Measurements from ENCODE around the gene PREX1. TPM values are rescaled to one million over a fixed set of nuclear protein-coding genes. Genes with fewer than 3 reads are reported as not detected.

The PREX1 gene
- total and polyA plus RNA-seq, 3 donors from 2014 or later = 18.0 to 36.5 (median 27.1) TPM

- no peak for DNase-seq
- intact Hi-C loops (cut with DNase I; ENCODE audit: low total_unique reads) = no loop called here
- no peak overlapping the region for H3K4me3 ChIP-seq
These were observed 146.5 kb downstream of the PREX1 start for GRCh38 chr20:48681201-48681872.

DNA sequence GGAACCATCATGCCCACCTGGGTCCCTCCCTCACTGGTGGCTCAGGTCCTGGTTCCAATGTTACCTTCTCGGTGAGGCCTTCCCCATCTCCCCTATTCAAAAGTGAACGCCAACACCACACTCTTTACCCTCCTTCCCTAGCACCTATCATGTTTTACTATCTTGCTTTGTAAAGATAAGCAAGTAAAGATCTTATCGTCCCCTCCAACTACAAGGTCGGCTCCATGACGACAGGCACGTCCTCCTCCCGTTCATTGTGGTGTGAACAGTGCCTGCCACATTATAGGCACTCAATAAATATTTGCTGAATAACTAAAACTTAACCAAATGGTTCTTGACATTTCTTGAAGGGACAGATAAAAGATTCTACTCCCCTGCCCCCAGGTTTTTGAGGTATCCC is 147.1 kb downstream of the PREX1 start:
- Histone ChIP-seq H3K4me3 (no peak overlapping the region), H3K9me3 (no peaks in the 10 kb centered on the region), H3K27ac (no peak overlapping the region), H3K27me3 (no peaks in the 10 kb centered on the region), H3K36me3 (ENCODE audit: low read depth, missing control alignments) (no peaks in the 10 kb centered on the region), H3K4me1 (peaks cover 18% of the 10 kb centered on the region)
- intact Hi-C loops (cut with DNase I; ENCODE audit: low total_unique reads) = no loop called here
- no peak for DNase-seq
- TF ChIP-seq POLR2A (IDR thresholded peaks at IDR 0.05) = no peak
- TF ChIP-seq, protein P1, sequence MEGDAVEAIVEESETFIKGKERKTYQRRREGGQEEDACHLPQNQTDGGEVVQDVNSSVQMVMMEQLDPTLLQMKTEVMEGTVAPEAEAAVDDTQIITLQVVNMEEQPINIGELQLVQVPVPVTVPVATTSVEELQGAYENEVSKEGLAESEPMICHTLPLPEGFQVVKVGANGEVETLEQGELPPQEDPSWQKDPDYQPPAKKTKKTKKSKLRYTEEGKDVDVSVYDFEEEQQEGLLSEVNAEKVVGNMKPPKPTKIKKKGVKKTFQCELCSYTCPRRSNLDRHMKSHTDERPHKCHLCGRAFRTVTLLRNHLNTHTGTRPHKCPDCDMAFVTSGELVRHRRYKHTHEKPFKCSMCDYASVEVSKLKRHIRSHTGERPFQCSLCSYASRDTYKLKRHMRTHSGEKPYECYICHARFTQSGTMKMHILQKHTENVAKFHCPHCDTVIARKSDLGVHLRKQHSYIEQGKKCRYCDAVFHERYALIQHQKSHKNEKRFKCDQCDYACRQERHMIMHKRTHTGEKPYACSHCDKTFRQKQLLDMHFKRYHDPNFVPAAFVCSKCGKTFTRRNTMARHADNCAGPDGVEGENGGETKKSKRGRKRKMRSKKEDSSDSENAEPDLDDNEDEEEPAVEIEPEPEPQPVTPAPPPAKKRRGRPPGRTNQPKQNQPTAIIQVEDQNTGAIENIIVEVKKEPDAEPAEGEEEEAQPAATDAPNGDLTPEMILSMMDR (IDR thresholded peaks at IDR 0.05) = no peak
- WGBS, 2 donors = 93 to 94% methylated on average over 7 of the region's 7 CpGs

More at GRCh38 chr20:48681201-48681872, 146.5 kb downstream of the PREX1 start:
- no peaks in the 10 kb centered on the region for H3K36me3 ChIP-seq (ENCODE audit: low read depth, missing control alignments)
- H3K27me3 ChIP-seq = no peaks in the 10 kb centered on the region
- 88 to 93% methylated on average over 5 to 6 of the region's 6 CpGs for WGBS, 2 donors
- no peaks in the 10 kb centered on the region for H3K9me3 ChIP-seq
- TF ChIP-seq, protein P1 (IDR thresholded peaks at IDR 0.05) = no peak
- TF ChIP-seq POLR2A (IDR thresholded peaks at IDR 0.05) = no peak
- H3K27ac ChIP-seq = no peak overlapping the region
- H3K4me1 ChIP-seq = peaks cover 23% of the 10 kb centered on the region

DNA sequence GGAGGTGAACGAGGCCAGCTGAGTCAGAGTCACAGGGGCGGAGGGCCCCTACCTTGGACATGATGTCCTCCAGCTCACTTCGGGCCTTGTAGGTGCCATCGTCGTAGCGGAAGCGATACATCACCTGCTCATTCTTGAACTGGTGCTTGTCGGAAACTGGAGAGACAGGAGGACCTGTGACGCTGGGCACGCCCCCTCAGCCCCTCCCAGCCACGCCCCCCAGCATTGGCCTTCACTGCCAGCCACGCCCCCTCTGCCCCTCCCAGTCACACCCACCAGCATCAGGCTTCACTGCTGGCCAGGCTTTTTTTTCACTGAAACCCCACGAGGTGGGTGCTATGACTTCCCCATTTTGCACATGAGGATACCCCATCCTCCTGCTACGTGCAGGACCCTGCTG is 148.2 kb downstream of the PREX1 start:
- WGBS, 2 donors = 84 to 90% methylated on average over 13 to 14 of the region's 14 CpGs
- TF ChIP-seq POLR2A (IDR thresholded peaks at IDR 0.05) = no peak
- TF ChIP-seq, protein P1 (IDR thresholded peaks at IDR 0.05) = no peak
- no peak overlapping the region for H3K27ac ChIP-seq
- DNase-seq = no peak
- intact Hi-C loops (cut with DNase I; ENCODE audit: low total_unique reads) = no loop called here
- H3K4me1 ChIP-seq = peaks cover 18% of the 10 kb centered on the region
- no peak overlapping the region for H3K4me3 ChIP-seq
- H3K27me3 ChIP-seq = no peaks in the 10 kb centered on the region
- H3K9me3 ChIP-seq = no peaks in the 10 kb centered on the region
- H3K36me3 ChIP-seq (ENCODE audit: low read depth, missing control alignments) = no peaks in the 10 kb centered on the region

DNA sequence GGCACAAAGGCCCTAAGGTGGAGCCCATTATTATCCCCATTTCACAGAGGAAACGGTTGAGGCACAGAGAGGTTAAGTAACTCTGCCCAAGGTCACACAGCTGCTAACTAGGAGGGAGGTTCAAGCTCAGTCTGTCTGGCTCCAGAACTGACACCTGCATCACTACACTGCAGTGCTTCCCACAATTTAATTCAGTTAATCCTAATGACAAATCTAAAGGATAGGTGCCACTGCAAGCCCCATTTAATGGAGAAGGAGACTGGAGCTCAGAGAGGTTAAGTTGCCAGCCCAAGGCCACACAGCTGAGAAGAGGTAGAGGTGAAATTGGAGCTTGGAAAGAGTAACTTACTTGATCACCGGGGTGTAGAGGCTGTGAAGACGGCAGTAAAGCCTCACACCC is 148.8 kb downstream of the PREX1 start:
- Histone ChIP-seq H3K4me1 (peaks cover 18% of the 10 kb centered on the region), H3K27me3 (no peaks in the 10 kb centered on the region), H3K9me3 (no peaks in the 10 kb centered on the region), H3K36me3 (ENCODE audit: low read depth, missing control alignments) (no peaks in the 10 kb centered on the region), H3K4me3 (no peak overlapping the region), H3K27ac (no peak overlapping the region)
- no peak for DNase-seq
- TF ChIP-seq POLR2A (IDR thresholded peaks at IDR 0.05) = no peak
- TF ChIP-seq, protein P1 (IDR thresholded peaks at IDR 0.05) = no peak
- 91 to 100% methylated on average over 3 of the region's 3 CpGs for WGBS, 2 donors
- intact Hi-C loops (cut with DNase I; ENCODE audit: low total_unique reads) = no loop called here

GRCh38 chr20:48678421-48678820 is 149.4 kb downstream of the PREX1 start:
- Histone ChIP-seq H3K4me1 (peaks cover 14% of the 10 kb centered on the region), H3K27me3 (no peaks in the 10 kb centered on the region), H3K9me3 (no peaks in the 10 kb centered on the region), H3K4me3 (no peak overlapping the region), H3K27ac (no peak overlapping the region), H3K36me3 (ENCODE audit: low read depth, missing control alignments) (no peaks in the 10 kb centered on the region)
- DNase-seq = no peak
- 86 to 96% methylated on average over 5 of the region's 5 CpGs for WGBS, 2 donors
- intact Hi-C loops (cut with DNase I; ENCODE audit: low total_unique reads) = no loop called here
- TF ChIP-seq, protein P1 (IDR thresholded peaks at IDR 0.05) = no peak
- TF ChIP-seq POLR2A (IDR thresholded peaks at IDR 0.05) = no peak
